ENCODE results near the gene GOPC. TPM values are rescaled to one million over a fixed set of nuclear protein-coding genes. Genes with fewer than 3 reads are reported as not detected.
"Not testable (repeated sequence)": the region's sequence is repeated elsewhere in the genome, so short reads cannot be mapped to it uniquely, and the experiment has no call there.

GOPC gene
- total RNA-seq, 2 donors from 2014 or later: 25.1 to 37.2 TPM

GRCh38 chr6:117531346-117531745 lies 71.0 kb downstream of the GOPC start:
- ATAC-seq (no peak), DNase-seq (no peak)
- intact Hi-C loops (cut with DNase I, micrococcal nuclease): no loop called here

DNA sequence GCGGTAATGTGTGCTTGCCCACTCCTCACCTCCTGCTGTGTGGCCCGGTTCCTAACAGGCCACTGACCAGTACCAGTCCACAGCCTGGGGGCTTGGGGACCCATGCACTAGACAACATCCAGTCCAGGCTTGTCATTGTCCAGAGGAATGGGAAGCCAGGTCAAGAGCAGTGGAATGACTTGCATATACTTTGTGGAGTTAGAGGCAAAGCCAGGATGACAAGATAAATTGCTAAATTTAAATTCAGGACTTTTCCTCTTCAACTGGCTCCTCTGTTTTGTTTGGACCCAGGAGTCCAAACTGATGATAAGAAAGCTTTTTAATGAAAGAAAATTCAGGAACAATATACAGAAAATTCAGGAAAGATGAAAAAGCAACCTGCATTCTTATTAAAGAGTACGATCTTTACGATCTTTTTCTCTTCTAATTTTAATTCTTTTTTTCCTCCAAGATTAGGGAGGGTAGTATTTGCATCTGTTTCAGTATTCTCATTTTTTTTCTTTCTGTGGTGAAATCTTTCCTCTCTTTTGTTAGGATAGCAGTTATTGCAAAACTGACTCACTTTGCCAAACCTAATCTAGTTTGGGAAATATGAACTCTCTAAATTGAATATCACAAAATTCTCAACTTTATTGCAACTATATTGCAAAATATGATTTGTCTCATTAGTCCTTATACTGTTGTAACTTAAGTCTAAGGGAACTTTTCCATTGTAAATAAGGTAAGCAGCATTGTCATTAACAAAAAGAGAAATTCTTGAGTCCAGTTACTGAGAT lies 71.7 kb downstream of the GOPC start:
- ATAC-seq (no peak), DNase-seq (no peak)
- intact Hi-C loops (cut with DNase I, micrococcal nuclease): no loop called here

DNA sequence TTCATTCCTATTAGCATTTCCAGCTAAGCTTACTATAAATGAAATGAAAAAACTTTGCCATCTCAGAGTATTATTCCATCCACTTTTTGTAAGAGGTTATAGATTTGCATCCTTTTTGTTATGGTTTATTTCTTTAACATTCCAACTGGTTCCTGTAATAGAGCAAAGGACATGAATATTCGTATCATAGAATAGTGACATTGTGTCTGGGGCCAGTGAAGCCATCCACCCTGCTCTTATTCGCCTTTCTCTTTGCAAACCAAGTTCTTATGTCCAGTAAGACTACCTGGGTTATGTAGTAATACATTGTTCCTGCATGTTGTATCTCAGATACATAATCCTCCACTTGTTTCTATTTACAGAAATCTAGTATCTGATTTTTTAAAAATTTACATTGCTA lies 76.7 kb downstream of the GOPC start:
- intact Hi-C loops (cut with DNase I, micrococcal nuclease): no loop called here
- ATAC-seq: no peak
- no peak for DNase-seq

GRCh38 chr6:117521791-117522502 lies 80.4 kb downstream of the GOPC start:
- ATAC-seq (no peak), DNase-seq (no peak)
- intact Hi-C loops (cut with DNase I, micrococcal nuclease): no loop called here

GRCh38 chr6:117520603-117521395 lies 81.5 kb downstream of the GOPC start:
- intact Hi-C loops (cut with DNase I, micrococcal nuclease): no loop called here
- no peak for ATAC-seq
- DNase-seq: no peak

DNA sequence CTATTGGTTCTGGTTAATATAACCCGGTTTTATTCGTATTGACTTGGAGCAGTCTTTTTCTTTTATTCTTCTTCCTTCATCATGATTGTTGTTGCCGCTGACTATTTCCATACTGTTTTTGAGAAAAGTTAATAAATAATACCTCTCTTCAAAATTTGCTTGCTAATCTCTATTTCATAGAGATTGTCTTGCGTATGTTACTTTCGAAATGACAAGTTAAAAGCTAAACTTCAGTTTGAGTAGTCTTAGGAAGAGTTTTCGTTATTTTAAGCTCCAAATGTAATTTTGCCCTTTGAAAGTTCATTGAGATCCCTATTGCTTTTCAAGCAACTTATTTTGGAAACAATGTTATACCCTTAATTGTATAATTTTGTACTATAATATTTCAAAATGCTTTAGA lies 83.4 kb downstream of the GOPC start:
- no peak for ATAC-seq
- no peak for DNase-seq
- intact Hi-C loops (cut with DNase I, micrococcal nuclease): no loop called here

GRCh38 chr6:117517995-117518394 lies 84.3 kb downstream of the GOPC start:
- DNase-seq; ATAC-seq; intact Hi-C loops (cut with DNase I, micrococcal nuclease): not testable (repeated sequence)

- ATAC-seq (no peak), DNase-seq (no peak)
Observed at GRCh38 chr6:117515326-117515725, 87.0 kb downstream of the GOPC start.

GRCh38 chr6:117514655-117515054 lies 87.7 kb downstream of the GOPC start:
- intact Hi-C loops (cut with DNase I, micrococcal nuclease): no loop called here
- ATAC-seq (no peak), DNase-seq (no peak)

More at GRCh38 chr6:117515326-117515725, 87.0 kb downstream of the GOPC start:
- intact Hi-C loops (cut with DNase I, micrococcal nuclease): no loop called here

- DNase-seq (no peak), ATAC-seq (no peak)
- intact Hi-C loops (cut with DNase I, micrococcal nuclease): no loop called here
Observed at GRCh38 chr6:117513778-117514365, 88.4 kb downstream of the GOPC start.

DNA sequence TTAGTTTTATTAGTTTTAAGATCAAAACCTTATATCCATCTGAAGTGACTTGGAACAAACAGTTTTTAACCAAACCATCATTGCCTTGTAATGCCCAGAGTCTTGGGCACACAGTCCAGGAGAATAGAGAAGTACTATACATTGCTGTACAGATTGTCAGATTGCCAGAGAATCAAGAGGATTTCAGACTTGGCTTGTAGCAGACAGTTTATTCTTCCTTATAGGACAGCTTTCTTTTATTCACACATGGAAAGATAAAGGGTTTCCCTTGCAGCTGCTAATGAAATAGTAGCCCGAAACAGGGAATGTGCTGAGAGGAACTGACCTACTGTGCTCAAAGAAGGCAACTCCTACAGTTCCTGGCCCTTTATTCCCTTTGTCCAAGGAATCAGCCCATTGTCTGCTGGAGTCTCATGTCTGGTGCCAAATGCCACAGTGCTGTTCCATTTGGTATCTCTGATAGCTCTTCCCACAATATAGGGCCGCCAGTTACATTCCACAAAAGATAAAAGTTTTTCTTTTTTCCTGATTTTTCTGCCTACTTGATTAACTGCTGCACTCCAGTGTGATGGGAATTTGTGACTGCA lies 89.2 kb downstream of the GOPC start:
- intact Hi-C loops (cut with DNase I, micrococcal nuclease): no loop called here
- DNase-seq: no peak
- ATAC-seq: no peak

DNA sequence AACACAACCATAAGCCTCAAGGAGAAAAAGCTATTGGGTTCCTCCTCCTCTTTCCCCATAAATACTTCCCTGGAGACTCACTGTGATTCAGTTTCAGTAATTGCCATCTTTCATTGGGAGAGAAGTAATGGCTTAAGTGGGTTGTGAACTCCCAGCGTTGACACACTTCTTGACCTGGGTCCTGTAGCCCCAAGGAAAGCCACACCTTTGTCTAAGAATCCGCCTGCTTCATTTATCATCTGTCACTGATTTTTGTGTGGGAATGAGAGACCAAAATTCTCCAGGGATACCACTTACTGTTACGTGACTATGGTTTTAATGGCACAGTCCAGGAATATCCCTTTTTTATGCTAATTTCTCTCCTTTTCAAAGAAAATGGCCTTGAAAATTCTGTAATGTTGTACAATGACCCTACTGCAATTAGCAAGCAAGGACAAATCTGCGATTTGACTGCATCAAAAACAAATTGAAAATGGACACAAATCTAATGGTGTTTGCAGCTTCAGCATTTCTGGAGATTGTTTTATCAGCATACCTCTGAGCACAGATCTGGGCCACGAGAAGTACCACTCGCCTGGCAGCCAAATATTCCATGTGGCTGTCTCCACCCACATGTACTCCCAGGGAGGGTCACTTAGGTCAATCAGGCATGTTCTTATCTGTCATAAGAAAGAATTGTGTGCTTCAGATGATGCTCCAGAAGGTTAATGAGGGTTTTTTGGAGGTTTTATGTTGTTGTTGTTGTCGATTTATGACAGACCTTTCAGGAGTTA lies 90.1 kb downstream of the GOPC start:
- no peak for ATAC-seq
- intact Hi-C loops (cut with DNase I, micrococcal nuclease): no loop called here

More for the DNA sequence above, 90.1 kb downstream of the GOPC start:
- DNase-seq: no peak

Other genes starting within 250 kb of the GOPC start
- gene ROS1, start 176.6 kb downstream of the GOPC start, total RNA-seq: 1 to 10 TPM; 1.7 to 2.6 TPM
- gene DCBLD1, start 119.8 kb downstream of the GOPC start, total RNA-seq: 10 to 100 TPM; 14.5 to 17.1 TPM
- 10 to 100 TPM; 29.6 to 33.1 TPM for gene NUS1, start 73.0 kb upstream of the GOPC start, total RNA-seq